Measurements from ENCODE around the gene MARS1. TPM values are rescaled to one million over a fixed set of nuclear protein-coding genes. Genes with fewer than 3 reads are reported as not detected.
A peak's percentile ranks its signal among the peaks of the same experiment; 100 is the strongest.

The MARS1 gene
- total and polyA plus RNA-seq, 3 experiments from 2014 or later, result 89.8 to 398 (median 386) TPM

DNA sequence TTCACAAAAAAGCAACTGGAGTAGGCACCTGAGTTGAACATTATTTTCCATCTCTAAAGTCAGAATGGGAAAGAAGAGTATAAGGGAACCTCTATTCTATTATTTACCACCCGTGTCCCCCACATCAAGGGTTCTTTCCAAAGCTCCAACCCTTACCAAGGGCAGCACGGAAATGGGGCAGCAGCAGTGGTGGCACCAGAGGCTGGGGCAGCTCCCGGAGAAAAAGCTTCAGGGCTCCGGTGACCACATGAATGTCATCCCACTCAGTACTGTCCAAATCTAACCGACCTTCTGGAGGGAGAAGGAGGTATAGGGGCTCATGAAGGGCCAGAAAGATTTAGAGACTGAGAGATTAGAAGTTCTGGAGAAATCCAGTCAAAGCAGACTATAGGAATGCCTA is 14.0 kb upstream of the MARS1 start:
- ChIA-PET CTCF (interaction anchor here (1.3 to 10.4 kb wide), 5 partner anchors 13 to 260 kb away, joined by 3 to 167 read pairs (median 4); partner anchors contain the start of genes GLI1 and INHBE), POLR2A (no interaction called here)
- H3K27me3 ChIP-seq (ENCODE audit: insufficient read depth, low read length, poor library complexity, severe bottlenecking), result no peaks in the 10 kb centered on the region
- no peaks in the 10 kb centered on the region for H3K9me3 ChIP-seq (ENCODE audit: low read length)
- Mint-ChIP-seq H3K9me3 (no peaks in the 10 kb centered on the region), H3K4me1 (peaks cover 60 to 81% (median 69%) of the 10 kb centered on the region in 3 donors), H3K36me3 (peaks cover 9 to 87% (median 22%) of the 10 kb centered on the region in 3 donors), H3K27ac (peak overlapping the region in 7 of 8 donors; percentile 63 to 92 (median 87)), H3K27me3 (peaks cover 0 to 1% of the 10 kb centered on the region in 2 donors), H3K4me3 (peak overlapping the region; percentile 59 to 90 (median 78))
- no peak overlapping the region for H3K4me3 ChIP-seq (ENCODE audit: low read length)
- peaks cover 48% of the 10 kb centered on the region for H3K36me3 ChIP-seq (ENCODE audit: insufficient read depth, low read length)
- H3K27ac ChIP-seq (ENCODE audit: low read depth, low read length), result no peak overlapping the region
- DNase-seq, result no peak
- H3K4me1 ChIP-seq (ENCODE audit: insufficient read depth, low read length), result peaks cover 72% of the 10 kb centered on the region

DNA sequence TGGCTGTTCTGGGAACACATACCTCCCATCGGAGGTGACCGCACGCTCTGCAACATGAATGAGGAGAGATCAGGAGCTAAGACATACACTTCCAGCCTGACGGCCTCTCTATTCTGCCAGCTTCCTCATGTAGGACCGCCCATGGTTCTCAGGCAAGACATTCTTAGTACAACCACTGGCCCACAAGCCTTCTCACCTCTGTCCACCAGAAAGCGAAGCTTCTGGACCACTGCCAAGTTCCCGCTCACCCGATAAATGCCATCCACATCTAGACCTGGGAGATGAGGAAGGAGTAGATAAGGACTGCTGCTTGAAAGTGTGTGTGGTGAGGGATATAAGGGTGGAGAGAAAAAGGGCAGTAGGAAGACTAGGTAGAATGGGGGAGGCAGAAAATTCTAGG is 13.4 kb upstream of the MARS1 start:
- no peaks in the 10 kb centered on the region for H3K27me3 ChIP-seq (ENCODE audit: insufficient read depth, low read length, poor library complexity, severe bottlenecking)
- peaks cover 78% of the 10 kb centered on the region for H3K4me1 ChIP-seq (ENCODE audit: insufficient read depth, low read length)
- Mint-ChIP-seq H3K36me3 (peaks cover 9 to 82% (median 19%) of the 10 kb centered on the region in 3 donors), H3K4me1 (peaks cover 64 to 84% (median 74%) of the 10 kb centered on the region in 3 donors), H3K27ac (peak overlapping the region in 7 of 8 donors; percentile 63 to 92 (median 87)), H3K9me3 (no peaks in the 10 kb centered on the region), H3K4me3 (peak overlapping the region; percentile 59 to 90 (median 78)), H3K27me3 (peaks cover 0 to 1% of the 10 kb centered on the region in 2 donors)
- no peak overlapping the region for H3K4me3 ChIP-seq (ENCODE audit: low read length)
- H3K9me3 ChIP-seq (ENCODE audit: low read length), result no peaks in the 10 kb centered on the region
- ChIA-PET POLR2A (no interaction called here), CTCF (interaction anchor here (1.3 to 10.4 kb wide), 6 partner anchors 14 to 261 kb away, joined by 3 to 167 read pairs (median 4); partner anchors contain the start of genes DDIT3, GLI1 and INHBE)
- no peak overlapping the region for H3K27ac ChIP-seq (ENCODE audit: low read depth, low read length)
- H3K36me3 ChIP-seq (ENCODE audit: insufficient read depth, low read length), result peaks cover 43% of the 10 kb centered on the region
- DNase-seq, result no peak

DNA sequence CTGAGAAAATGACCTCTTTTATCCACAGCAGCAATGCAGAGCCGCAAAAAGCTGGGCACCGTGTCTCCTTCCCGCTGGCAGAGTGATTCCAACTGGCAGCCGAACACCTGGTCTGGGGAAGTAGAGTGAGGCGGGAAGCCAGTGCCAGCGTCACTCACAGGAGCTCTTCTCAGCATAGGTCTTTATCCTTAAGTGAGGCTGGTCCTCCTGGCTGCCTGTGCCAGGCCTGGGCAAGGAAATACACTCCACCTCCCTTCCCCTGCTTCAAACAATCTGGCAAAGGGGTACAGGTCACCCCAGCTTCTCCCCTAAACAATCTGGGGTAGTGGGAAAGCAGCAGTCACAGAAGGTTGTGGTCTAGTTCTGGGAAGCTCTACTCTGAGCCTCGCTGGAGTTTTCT is 13.0 kb upstream of the MARS1 start:
- CTCF ChIA-PET, result interaction anchor here (1.3 to 10.4 kb wide), 6 partner anchors 14 to 261 kb away, joined by 3 to 167 read pairs (median 4); partner anchors contain the start of genes DDIT3, GLI1 and INHBE
- H3K4me1 ChIP-seq (ENCODE audit: insufficient read depth, low read length), result peaks cover 82% of the 10 kb centered on the region
- H3K36me3 ChIP-seq (ENCODE audit: insufficient read depth, low read length), result peaks cover 41% of the 10 kb centered on the region
- Mint-ChIP-seq H3K36me3 (peaks cover 9 to 78% (median 19%) of the 10 kb centered on the region in 3 donors), H3K27me3 (peaks cover 0 to 3% of the 10 kb centered on the region in 2 donors), H3K4me3 (peak overlapping the region; percentile 59 to 90 (median 78)), H3K9me3 (no peaks in the 10 kb centered on the region), H3K4me1 (peaks cover 69 to 85% (median 75%) of the 10 kb centered on the region in 3 donors), H3K27ac (peak overlapping the region; percentile 63 to 92 (median 86))
- H3K4me3 ChIP-seq (ENCODE audit: low read length), result no peak overlapping the region
- DNase-seq, result no peak
- H3K9me3 ChIP-seq (ENCODE audit: low read length), result no peaks in the 10 kb centered on the region
- POLR2A ChIA-PET, result no interaction called here
- H3K27me3 ChIP-seq (ENCODE audit: insufficient read depth, low read length, poor library complexity, severe bottlenecking), result no peaks in the 10 kb centered on the region
- no peak overlapping the region for H3K27ac ChIP-seq (ENCODE audit: low read depth, low read length)

DNA sequence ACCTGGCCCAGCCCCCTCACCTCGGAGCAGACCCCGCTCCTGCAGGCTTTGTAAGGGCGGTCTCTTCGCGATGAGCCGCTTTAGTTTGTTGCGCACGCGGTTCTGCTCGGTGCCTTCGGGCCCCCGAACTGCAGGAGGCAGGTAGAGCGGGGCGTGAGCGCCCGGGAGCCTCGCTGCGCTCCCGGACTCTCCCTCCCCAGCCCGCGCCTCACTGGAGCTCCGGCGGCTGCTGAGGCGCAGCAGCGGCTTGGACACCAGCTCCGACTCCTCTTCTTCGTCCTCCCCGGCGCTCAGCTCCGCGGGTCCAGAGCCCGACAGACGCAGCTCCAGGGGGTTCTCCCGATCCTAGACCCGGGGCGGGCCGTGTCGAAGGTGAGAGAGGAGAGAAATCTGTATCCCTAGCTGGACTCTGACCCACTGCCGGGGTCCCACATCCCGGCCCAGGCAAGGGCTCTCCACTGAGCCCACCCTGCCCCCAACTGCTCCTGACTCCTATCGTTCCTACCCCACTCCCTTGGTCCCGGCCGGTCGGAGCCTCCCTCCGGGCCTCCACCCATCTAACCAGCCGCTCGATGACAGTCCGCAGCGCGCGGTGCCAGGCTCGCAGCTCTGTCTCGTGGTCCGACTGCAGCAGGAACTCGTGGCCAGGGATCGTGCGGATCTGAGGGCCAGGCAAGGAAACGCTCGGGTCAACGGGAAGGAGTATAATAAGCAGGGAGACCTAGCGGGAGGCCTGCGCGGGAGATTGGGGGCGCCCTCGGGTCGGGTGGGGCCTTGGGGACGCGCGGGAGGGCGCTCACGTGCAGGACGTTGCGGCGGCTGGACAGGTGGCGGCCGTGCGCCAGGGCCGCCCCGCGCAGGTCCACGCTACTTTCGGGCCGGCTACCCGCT is 12.4 kb upstream of the MARS1 start:
- Histone ChIP-seq H3K4me3 (ENCODE audit: low read length) (peak overlapping the region; percentile 71), H3K4me1 (ENCODE audit: insufficient read depth, low read length) (peaks cover 86% of the 10 kb centered on the region), H3K9me3 (ENCODE audit: low read length) (no peaks in the 10 kb centered on the region), H3K36me3 (ENCODE audit: insufficient read depth, low read length) (peaks cover 41% of the 10 kb centered on the region), H3K27me3 (ENCODE audit: insufficient read depth, low read length, poor library complexity, severe bottlenecking) (no peaks in the 10 kb centered on the region), H3K27ac (ENCODE audit: low read depth, low read length) (peak overlapping the region; percentile 28)
- Mint-ChIP-seq H3K27ac (peak overlapping the region in 7 of 8 donors; percentile 63 to 100 (median 99)), H3K9me3 (no peaks in the 10 kb centered on the region), H3K4me3 (peak overlapping the region; percentile 85 to 99 (median 98)), H3K27me3 (peaks cover 0 to 3% of the 10 kb centered on the region in 2 donors), H3K4me1 (peaks cover 75 to 89% (median 81%) of the 10 kb centered on the region in 3 donors), H3K36me3 (peaks cover 9 to 71% (median 19%) of the 10 kb centered on the region in 3 donors)
- ChIA-PET CTCF (interaction anchor here (1.0 to 10.4 kb wide), 11 partner anchors 13 to 262 kb away, joined by 3 to 167 read pairs (median 4); partner anchors contain the start of genes DDIT3, GLI1, INHBE and MARS1), POLR2A (interaction anchor here (2.3 kb wide), 1 partner anchor 45 kb away, joined by 13 read pairs; the partner anchor contains the start of gene DDIT3)
- no peak for DNase-seq

DNA sequence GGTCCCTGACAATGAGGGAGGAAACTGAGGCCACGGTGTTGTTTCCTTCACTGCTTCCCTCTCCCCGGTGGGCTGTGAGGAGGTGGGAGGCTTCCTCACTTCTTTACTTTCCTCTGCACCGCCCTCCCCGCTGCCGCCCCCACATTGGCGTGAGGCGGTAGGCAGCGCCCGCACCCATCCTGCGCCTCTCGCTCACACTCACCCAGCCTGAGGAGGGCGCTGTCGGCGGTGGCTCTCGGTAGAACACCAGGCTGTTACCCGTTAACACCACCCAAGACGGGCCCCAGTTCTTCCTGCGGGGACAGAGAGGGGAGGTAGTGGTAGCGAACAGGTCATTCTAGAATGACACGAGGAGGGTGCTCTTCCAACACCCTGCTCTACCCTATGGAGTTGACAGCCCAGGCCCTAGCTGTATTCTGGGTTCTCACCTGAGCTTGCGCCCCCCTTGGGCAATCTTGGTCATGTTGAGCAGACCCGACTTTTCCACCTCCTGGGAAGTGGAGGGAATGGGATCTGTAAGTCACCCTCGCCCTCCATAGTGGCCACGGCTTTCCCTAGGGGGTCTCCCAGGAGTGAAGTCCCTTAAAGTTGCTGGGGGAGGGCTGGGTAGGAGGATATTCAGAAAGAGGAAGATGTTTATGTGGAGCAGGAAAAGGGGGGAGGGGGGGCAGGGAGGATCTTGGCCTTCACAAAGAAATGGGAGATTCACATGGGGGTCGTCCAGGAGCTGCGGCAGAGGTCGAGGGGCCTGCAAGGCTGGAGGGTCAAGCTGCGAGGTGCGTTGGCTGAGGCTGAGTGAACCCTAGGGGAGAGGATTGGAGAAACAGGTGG is 11.5 kb upstream of the MARS1 start:
- H3K27me3 ChIP-seq (ENCODE audit: insufficient read depth, low read length, poor library complexity, severe bottlenecking), result no peaks in the 10 kb centered on the region
- peaks cover 0 to 3% of the 10 kb centered on the region in 2 donors for H3K27me3 Mint-ChIP-seq
- peaks cover 86% of the 10 kb centered on the region for H3K4me1 ChIP-seq (ENCODE audit: insufficient read depth, low read length)
- H3K36me3 Mint-ChIP-seq, result peaks cover 9 to 64% (median 19%) of the 10 kb centered on the region in 3 donors
- H3K9me3 Mint-ChIP-seq, result no peaks in the 10 kb centered on the region
- peaks cover 79 to 92% (median 85%) of the 10 kb centered on the region in 3 donors for H3K4me1 Mint-ChIP-seq
- H3K27ac Mint-ChIP-seq, result peak overlapping the region; percentile 99 to 100 (median 100)
- H3K27ac ChIP-seq (ENCODE audit: low read depth, low read length), result peak overlapping the region; percentile 85
- H3K9me3 ChIP-seq (ENCODE audit: low read length), result no peaks in the 10 kb centered on the region
- CTCF ChIA-PET, result interaction anchor here (1.0 to 10.4 kb wide), 11 partner anchors 12 to 144 kb away, joined by 3 to 167 read pairs (median 5); partner anchors contain the start of genes DDIT3, GLI1, INHBE and MARS1
- peak; percentile 60 to 83 (median 72) for DNase-seq
- H3K4me3 Mint-ChIP-seq, result peak overlapping the region; percentile 85 to 99 (median 98)
- POLR2A ChIA-PET, result interaction anchor here (1.1 to 2.3 kb wide), 6 partner anchors 10 to 70 kb away, joined by 3 to 13 read pairs (median 7); partner anchors contain the start of genes DCTN2, DDIT3, GLI1 and MARS1
- H3K4me3 ChIP-seq (ENCODE audit: low read length), result peak overlapping the region; percentile 71
- H3K36me3 ChIP-seq (ENCODE audit: insufficient read depth, low read length), result peaks cover 35% of the 10 kb centered on the region

DNA sequence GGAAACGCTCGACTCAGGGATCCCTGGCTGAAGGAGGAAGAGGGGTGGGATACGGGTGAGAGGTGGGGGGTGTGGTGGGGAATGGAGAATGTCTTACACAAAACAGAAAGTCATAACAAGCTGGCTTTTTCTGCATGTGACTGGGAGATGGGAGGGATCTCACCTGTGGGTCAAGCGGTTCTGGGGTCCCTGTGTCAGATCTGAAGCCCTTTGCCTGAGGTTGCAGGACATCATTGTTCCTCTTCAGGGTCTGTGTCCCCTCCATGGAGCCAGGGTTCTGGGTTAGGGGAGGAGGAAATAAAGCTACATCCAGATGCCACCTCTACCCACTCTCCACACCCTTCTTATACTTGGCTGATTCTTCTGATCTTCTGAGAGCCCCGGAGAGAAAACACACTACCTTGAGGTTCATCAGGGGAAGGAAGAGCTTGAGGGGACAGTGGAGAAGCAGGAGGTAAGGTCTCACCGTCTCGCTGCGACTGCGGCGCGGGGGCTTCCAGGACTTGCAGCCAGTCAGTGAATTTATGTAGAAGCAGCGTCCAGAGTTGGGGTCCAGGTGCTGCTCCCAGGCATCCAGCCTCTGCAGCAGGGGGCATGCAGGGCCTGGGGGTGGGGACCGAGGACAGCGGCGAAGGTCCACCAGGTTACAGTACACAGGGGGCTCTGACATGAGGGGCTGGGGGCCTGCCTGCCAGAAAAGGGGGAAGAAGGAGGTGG is 10.7 kb upstream of the MARS1 start:
- DNase-seq, result peak in 2 of 5 donors; percentile 29 to 63
- ChIA-PET POLR2A (interaction anchor here (0.6 to 2.3 kb wide), 12 partner anchors 9 to 70 kb away, joined by 3 to 13 read pairs (median 4); partner anchors contain the start of genes DCTN2, DDIT3, GLI1 and MARS1), CTCF (interaction anchor here (0.7 to 10.4 kb wide), 13 partner anchors 11 to 264 kb away, joined by 3 to 167 read pairs (median 5); partner anchors contain the start of genes DDIT3, GLI1, INHBE and MARS1)
- H3K9me3 Mint-ChIP-seq, result no peaks in the 10 kb centered on the region
- Histone ChIP-seq H3K4me1 (ENCODE audit: insufficient read depth, low read length) (peaks cover 83% of the 10 kb centered on the region), H3K36me3 (ENCODE audit: insufficient read depth, low read length) (peaks cover 27% of the 10 kb centered on the region), H3K9me3 (ENCODE audit: low read length) (no peaks in the 10 kb centered on the region), H3K27ac (ENCODE audit: low read depth, low read length) (peak overlapping the region; percentile 85), H3K4me3 (ENCODE audit: low read length) (peak overlapping the region; percentile 71), H3K27me3 (ENCODE audit: insufficient read depth, low read length, poor library complexity, severe bottlenecking) (no peaks in the 10 kb centered on the region)
- peak overlapping the region; percentile 99 to 100 (median 100) for H3K27ac Mint-ChIP-seq
- peaks cover 9 to 57% (median 19%) of the 10 kb centered on the region in 3 donors for H3K36me3 Mint-ChIP-seq
- H3K4me1 Mint-ChIP-seq, result peaks cover 80 to 89% (median 88%) of the 10 kb centered on the region in 3 donors
- peak overlapping the region; percentile 85 to 99 (median 98) for H3K4me3 Mint-ChIP-seq
- H3K27me3 Mint-ChIP-seq, result peaks cover 0 to 3% of the 10 kb centered on the region in 2 donors

Data from CD8-positive, alpha-beta memory T cell (primary cell).